Activated effector memory CD4-positive, alpha-beta T cell treated with Interleukin-2 at 50 U/mL for 16 hours (primary cell): ENCODE results near the gene PTTG1.

Source experiments
- DNase-seq: peaks from one replicate; pipeline ENCODE4 v3.0.0-alpha.2; 2020

PTTG1 gene

GRCh38 chr5:160421625-160422258 is at the start of gene PTTG1:
Gene PTTG1, plus strand, starts transcription at chr5:160421855. Its CDS starts 458 bp downstream, at chr5:160422313.
- peak; percentile 88 for DNase-seq

DNA sequence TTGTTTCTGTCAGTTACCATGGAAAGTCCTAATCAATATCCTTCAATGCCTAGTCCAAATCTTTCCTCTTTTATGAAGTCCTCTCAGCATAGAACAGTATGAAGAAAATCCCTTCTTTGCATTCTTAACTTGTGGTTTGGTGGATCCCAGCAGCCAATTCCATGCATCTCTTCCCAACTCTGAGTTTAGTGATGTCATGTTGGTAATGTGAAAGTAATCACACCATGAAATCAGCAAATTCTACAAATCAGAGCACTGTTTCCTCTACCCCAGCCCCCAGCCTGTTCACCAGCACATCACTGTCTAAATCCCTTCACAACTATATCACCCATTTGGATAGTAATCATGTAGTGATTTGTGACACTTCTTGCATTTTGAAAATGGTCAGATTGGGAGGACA is 46.5 kb upstream of the PTTG1 start:
- no peak for DNase-seq

- DNase-seq: no peak
These were observed 46.0 kb upstream of the PTTG1 start for GRCh38 chr5:160375701-160376100.

DNA sequence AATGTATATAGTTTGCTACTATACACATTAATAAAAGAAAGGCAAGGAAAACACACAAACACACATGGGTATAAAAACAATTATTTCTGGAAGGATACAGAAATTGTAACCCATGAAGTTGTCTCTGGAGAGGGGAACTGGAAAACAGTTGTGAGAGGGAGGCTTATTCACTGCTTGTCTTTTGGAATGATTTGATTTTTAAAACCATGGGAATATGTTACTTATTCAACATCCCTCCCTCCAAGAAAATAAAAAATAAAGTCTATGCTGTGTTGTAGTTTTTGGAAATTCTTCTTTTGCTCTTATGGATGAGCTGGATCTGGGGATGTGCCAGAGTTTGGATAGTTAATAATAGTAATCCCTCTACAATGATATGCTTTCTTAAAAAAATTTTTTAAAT is 45.2 kb upstream of the PTTG1 start:
- no peak for DNase-seq

DNA sequence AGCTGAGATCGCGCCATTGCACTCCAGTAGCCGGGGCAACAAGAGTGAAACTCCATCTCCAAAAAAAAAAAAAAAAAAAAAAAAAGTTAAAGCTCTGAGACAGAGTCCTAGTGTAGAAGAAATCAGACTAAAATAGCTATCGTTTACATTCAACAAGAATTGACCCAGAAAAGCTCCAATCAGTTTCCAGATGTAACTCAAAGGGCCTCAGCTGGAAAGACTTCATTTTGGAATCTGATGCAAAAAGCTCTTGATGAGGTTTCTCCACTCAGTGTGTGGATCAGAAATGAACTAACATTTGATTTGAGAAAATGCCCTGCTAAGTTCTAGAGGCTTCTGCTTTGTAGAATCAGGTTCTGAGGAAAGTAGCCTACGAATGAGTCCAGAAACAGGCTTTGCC is 44.0 kb upstream of the PTTG1 start:
- DNase-seq: no peak

GRCh38 chr5:160378330-160378729 is 43.3 kb upstream of the PTTG1 start:
- DNase-seq: no peak

GRCh38 chr5:160379511-160379910 is 42.1 kb upstream of the PTTG1 start:
- DNase-seq: no peak

- no peak for DNase-seq
These were observed 41.6 kb upstream of the PTTG1 start for GRCh38 chr5:160380041-160380440.

DNA sequence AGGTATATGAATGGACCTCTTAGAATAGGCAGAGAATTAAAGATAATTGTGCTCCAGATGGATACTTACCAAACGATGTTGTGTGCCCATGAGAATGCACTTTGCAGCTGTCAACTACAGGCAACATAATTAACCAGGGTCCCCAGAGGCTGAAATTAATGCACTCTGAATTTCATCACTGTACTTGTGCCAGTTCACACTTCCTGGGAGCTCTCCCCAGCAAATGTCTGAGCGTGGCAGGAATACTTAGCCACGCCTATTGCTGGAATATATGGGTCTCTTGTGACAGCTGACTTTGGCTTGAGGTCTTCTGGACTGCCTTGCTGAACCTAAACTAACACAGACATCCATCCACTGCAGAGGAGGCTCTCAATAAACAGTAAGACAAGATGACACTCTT is 39.3 kb upstream of the PTTG1 start:
- no peak for DNase-seq

DNA sequence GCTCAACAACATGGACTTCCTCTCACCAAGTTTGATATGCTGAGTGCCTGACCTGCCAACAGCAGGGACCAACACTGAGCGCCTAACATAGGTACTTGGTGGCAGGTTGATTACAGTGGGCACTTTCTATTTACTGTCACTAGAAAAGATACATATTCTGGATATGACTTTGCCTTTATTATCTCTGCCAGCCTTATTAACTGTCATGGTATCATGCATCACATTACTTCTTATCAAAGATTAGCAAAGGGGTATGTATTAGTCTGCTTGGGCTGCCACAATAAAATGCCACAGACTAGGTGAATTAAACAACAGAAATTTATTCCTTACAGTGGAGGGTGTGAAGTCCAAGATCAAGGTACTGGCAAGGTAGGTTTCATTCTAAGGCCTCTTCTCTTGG is 37.0 kb upstream of the PTTG1 start:
- DNase-seq: no peak

- no peak for DNase-seq
These were observed 36.2 kb upstream of the PTTG1 start for GRCh38 chr5:160385496-160385895.

DNA sequence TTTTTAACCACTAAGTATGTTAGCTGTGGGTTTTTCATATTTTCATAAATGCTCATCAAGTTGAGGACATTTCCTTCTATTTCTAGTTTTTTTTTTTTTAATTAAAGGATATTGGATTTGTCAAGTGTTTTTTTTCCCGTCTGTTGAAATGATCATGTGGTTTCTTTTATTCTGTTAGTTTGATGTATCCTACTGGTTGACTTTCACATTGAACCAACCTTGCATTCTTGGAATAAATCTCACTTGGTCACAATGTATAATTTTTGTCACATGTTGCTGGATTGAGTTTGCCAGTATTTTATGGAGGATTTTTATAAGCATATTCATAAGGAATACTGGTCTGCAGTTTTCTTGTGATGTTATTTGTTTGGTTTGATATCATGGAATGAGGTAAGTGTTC is 34.2 kb upstream of the PTTG1 start:
- DNase-seq: no peak

- DNase-seq: no peak
These were observed 30.6 kb upstream of the PTTG1 start for GRCh38 chr5:160390787-160391696.

GRCh38 chr5:160395111-160395510 is 26.5 kb upstream of the PTTG1 start:
- DNase-seq: no peak

DNA sequence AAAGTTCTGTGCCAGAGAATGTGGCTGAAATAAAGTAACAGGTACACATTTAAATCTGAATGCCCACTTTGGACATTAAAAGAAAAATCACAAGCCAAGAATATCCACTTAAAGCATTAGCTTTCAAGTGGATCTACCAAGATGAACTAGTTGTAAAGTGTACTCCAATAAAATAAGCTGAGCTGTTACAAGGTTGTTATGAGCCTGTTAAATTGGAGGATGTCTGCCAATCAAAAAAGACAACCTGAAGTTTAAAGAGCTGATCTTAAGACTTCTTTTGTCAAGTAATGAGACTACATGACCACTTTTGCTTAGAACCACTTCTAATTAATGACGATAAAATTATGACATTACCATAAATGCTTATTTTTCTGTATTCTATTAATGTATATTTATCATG is 24.2 kb upstream of the PTTG1 start:
- no peak for DNase-seq

DNA sequence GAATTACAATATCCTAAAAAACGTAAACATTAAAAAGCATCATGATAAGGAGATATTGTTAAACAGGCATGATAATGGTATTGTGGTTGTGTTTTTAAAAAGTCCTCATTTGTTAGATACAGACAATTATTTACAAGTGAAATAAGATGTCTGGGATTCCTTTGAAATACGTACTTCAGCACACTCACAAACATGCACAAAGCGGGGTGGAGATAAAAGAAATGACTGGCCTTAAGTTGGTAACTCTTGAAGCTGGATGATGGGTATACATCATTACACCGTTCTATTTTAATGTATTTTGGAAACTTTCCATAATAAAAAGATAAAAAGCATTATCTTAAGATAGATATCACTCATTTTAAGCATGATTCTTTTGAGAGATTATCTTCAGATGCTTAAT is 22.8 kb upstream of the PTTG1 start:
- DNase-seq: no peak

GRCh38 chr5:160399402-160400353 is 22.0 kb upstream of the PTTG1 start, which contains the start of gene FAM200C:
Gene FAM200C, minus strand, starts transcription at chr5:160400054. Its CDS starts 4,564 bp downstream, at chr5:160395490.
- peak; percentile 50 for DNase-seq

GRCh38 chr5:160418561-160419457 is 2.8 kb upstream of the PTTG1 start, which contains the start of gene SLU7:
Gene SLU7, minus strand, starts transcription at chr5:160419081. Its CDS starts 3,787 bp downstream, at chr5:160415294.
- DNase-seq: peak; percentile 89

GRCh38 chr5:160419458-160420330 is 2.0 kb upstream of the PTTG1 start:
- DNase-seq: no peak

- no peak for DNase-seq
These were observed 1.4 kb upstream of the PTTG1 start for GRCh38 chr5:160420331-160420610.

GRCh38 chr5:160423099-160423498 is 1.4 kb downstream of the PTTG1 start:
- DNase-seq: no peak
